K562 (cell line): ENCODE measurements around the gene TCEAL2. TPM values are rescaled to one million over a fixed set of nuclear protein-coding genes. Genes with fewer than 3 reads are reported as not detected.

Experiments
- ATAC-seq: fragments of 200-7000 bp; cut with Tn5 transposase; 3 replicates; pipeline ENCODE4 v1.9.1; 2020; ENCODE audit warnings: moderate library complexity
- BruUV-seq: library from RNA; stranded (reverse); fragments of 400-500 nt; replicated peaks from 2 replicates; lab custom pipeline; 2021; lab: Mats Ljungman, UMichigan
- CTCF ChIA-PET: fragments of 300-600 bp; formaldehyde crosslinking; extraction: SDS; loops from one replicate; lab custom pipeline; 2021; ENCODE audit warnings: low intra/inter-chr PET ratio; lab: Yijun Ruan, JAX
- POLR2A ChIA-PET: fragments of 300-600, 350-650 bp; sonication (Branson Sonifier 250); formaldehyde crosslinking; extraction: SDS; loops from one replicate; lab custom pipeline; 2021; ENCODE audit warnings: antibody characterized with exemption, inconsistent platforms; lab: Yijun Ruan, JAX
- DNase-seq, 4 experiments: peaks; one replicate each; pipeline versions ENCODE4 v3.0.0 to v3.0.0-alpha.2; 2011 to 2018; ENCODE audit warnings: low spot score in 3 of 4, mixed read lengths in 3 of 4; ENCODE audit errors: extremely low read depth in 1 of 4
- FAIRE-seq: peaks from 2 replicates; lab custom pipeline; 2011; peaks lifted over from hg19 to GRCh38; lab: Jason Lieb, UNC
- H2AFZ ChIP-seq: 2 replicates; pipeline ENCODE4 v1.6.0; 2011; ENCODE audit warnings: low read depth, low read length, control low read depth, inconsistent platforms
- H3K27ac ChIP-seq: fragments of 200-600 bp; 3 replicates; pipeline ENCODE4 v1.8.0; 2011; ENCODE audit warnings: low read depth, mild to moderate bottlenecking, control low read depth, inconsistent platforms, low read length, moderate library complexity, mixed read lengths; ENCODE audit errors: extremely low read depth
- H3K27me3 ChIP-seq, 2 experiments: fragments of 300-600 bp in 1 of 2; 2 replicates in 1 of 2; 3 replicates in 1 of 2; pipeline versions ENCODE4 v1.6.0 to v1.8.0; 2011; ENCODE audit warnings: inconsistent platforms in 2 of 2, low read length in 2 of 2, mild to moderate bottlenecking in 1 of 2, mixed read lengths in 1 of 2, moderate library complexity in 1 of 2; ENCODE audit not compliant: control insufficient read depth in 2 of 2, insufficient read depth in 2 of 2
- H3K36me3 ChIP-seq: fragments of 300-600 bp; 3 replicates; pipeline ENCODE4 v1.8.0; 2011; ENCODE audit warnings: mild to moderate bottlenecking, low read length, inconsistent platforms; ENCODE audit not compliant: control insufficient read depth, insufficient read depth
- H3K4me1 ChIP-seq, 2 experiments: fragments of 200-600 bp in 1 of 2; replicated peaks in 1 of 2; 2 replicates in 1 of 2; 3 replicates in 1 of 2; pipeline versions ENCODE4 v1.5.1 to v1.8.0; 2011; ENCODE audit warnings: inconsistent platforms in 2 of 2, low read length in 2 of 2, mild to moderate bottlenecking in 1 of 2, mixed read lengths in 1 of 2, moderate library complexity in 1 of 2; ENCODE audit not compliant: control insufficient read depth in 2 of 2, insufficient read depth in 2 of 2
- H3K4me2 ChIP-seq: 2 replicates; pipeline ENCODE4 v1.6.1; 2011; ENCODE audit warnings: low read length, control low read depth, inconsistent platforms, mixed read lengths; ENCODE audit not compliant: insufficient read depth
- H3K4me3 ChIP-seq: fragments of 200-600 bp; sonication (generic), shearing (Covaris generic); 2 replicates; pipeline ENCODE4 v1.5.1; 2016; ENCODE audit warnings: control low read depth, inconsistent platforms
- H3K79me2 ChIP-seq: fragments of 200-600 bp; 3 replicates; pipeline ENCODE4 v1.8.0; 2011; ENCODE audit warnings: low read length, inconsistent platforms; ENCODE audit not compliant: control insufficient read depth, insufficient read depth
- H3K9ac ChIP-seq, 2 experiments: 2 replicates each; pipeline versions ENCODE4 v1.6.0 to v1.6.1; 2011; ENCODE audit warnings: low read depth in 2 of 2, low read length in 2 of 2, control low read depth in 1 of 2, inconsistent platforms in 1 of 2, mild to moderate bottlenecking in 1 of 2, mixed read lengths in 1 of 2; ENCODE audit not compliant: insufficient read depth in 1 of 2
- H3K9me1 ChIP-seq: one replicate; pipeline ENCODE4 v1.6.0; 2011; ENCODE audit warnings: inconsistent platforms, mild to moderate bottlenecking, low read length, moderate library complexity; ENCODE audit not compliant: control insufficient read depth, insufficient read depth
- H3K9me3 ChIP-seq: replicated peaks from 2 replicates; pipeline ENCODE4 v1.5.1; 2011; ENCODE audit warnings: low read depth, low read length, inconsistent platforms; ENCODE audit not compliant: control insufficient read depth, insufficient read depth
- H4K20me1 ChIP-seq: replicated peaks from 2 replicates; pipeline ENCODE4 v1.6.1; 2011; ENCODE audit warnings: low read length, inconsistent platforms, mixed read lengths; ENCODE audit not compliant: control insufficient read depth, insufficient read depth
- EGR1 ChIP-seq: fragments of 450-650 bp; conservative IDR thresholded peaks from 2 replicates; pipeline ENCODE4 v1.6.1; 2017; ENCODE audit warnings: mild to moderate bottlenecking
- GATA2 ChIP-seq: sonication (generic); formaldehyde crosslinking; IDR thresholded peaks from 2 replicates; pipeline ENCODE4 v1.4.0; 2020; ENCODE audit warnings: mild to moderate bottlenecking, missing genetic modification reagents
- HDAC3 ChIP-seq: fragments of 450-650 bp; IDR thresholded peaks from 2 replicates; pipeline ENCODE4 v1.6.1; 2018; ENCODE audit warnings: borderline replicate concordance, mild to moderate bottlenecking, moderate library complexity; ENCODE audit not compliant: partially characterized antibody
- HNRNPLL ChIP-seq: fragments of 200-400 bp; formaldehyde crosslinking; IDR thresholded peaks from 2 replicates; pipeline ENCODE4 v1.6.1; 2017; ENCODE audit warnings: low read length, low read depth, mild to moderate bottlenecking; ENCODE audit not compliant: poor library complexity, severe bottlenecking
- JUN ChIP-seq, 2 experiments: sonication (generic) in 1 of 2; formaldehyde crosslinking in 1 of 2; IDR thresholded peaks; 2 replicates each; pipeline versions ENCODE4 v1.6.1 to v1.8.0; 2012 to 2022; ENCODE audit warnings: borderline replicate concordance in 2 of 2, mild to moderate bottlenecking in 2 of 2, improper control_type of control experiment in 1 of 2, low read depth in 1 of 2, low read length in 1 of 2, missing genetic modification reagents in 1 of 2
- MAFK ChIP-seq: IDR thresholded peaks from 2 replicates; pipeline ENCODE4 v1.6.1; 2011; ENCODE audit warnings: low read length, improper control_type of control experiment
- MCM5 ChIP-seq: fragments of 450-650 bp; IDR thresholded peaks from 2 replicates; pipeline ENCODE4 v1.6.1; 2016; ENCODE audit warnings: low read depth
- PHF21A ChIP-seq: fragments of 450-650 bp; IDR thresholded peaks from 2 replicates; pipeline ENCODE4 v1.6.1; 2017; ENCODE audit warnings: low read depth, borderline replicate concordance
- SUPT5H ChIP-seq: fragments of 450-650 bp; IDR thresholded peaks from 2 replicates; pipeline ENCODE4 v1.6.1; 2016
- TAF9B ChIP-seq: fragments of 450-650 bp; IDR thresholded peaks from 2 replicates; pipeline ENCODE4 v1.6.1; 2018; ENCODE audit warnings: mild to moderate bottlenecking; ENCODE audit not compliant: partially characterized antibody
- TCF15 ChIP-seq: fragments of 250-450 bp; sonication (Bioruptor Pico); IDR thresholded peaks from 2 replicates; pipeline ENCODE4 v1.8.0; 2022; ENCODE audit warnings: moderate library complexity, mild to moderate bottlenecking, inconsistent platforms
- YBX1 ChIP-seq: fragments of 450-650 bp; IDR thresholded peaks from 2 replicates; pipeline ENCODE4 v1.7.1; 2016; ENCODE audit warnings: mild to moderate bottlenecking
- ZNF41 ChIP-seq: fragments of 250-450 bp; sonication (Bioruptor Pico); conservative IDR thresholded peaks from 2 replicates; pipeline ENCODE4 v1.4.0; 2020; ENCODE audit warnings: mild to moderate bottlenecking
- ZNF589 ChIP-seq: fragments of 200-800 bp; sonication (Bioruptor generic); IDR thresholded peaks from 2 replicates; pipeline ENCODE4 v1.6.1; 2016; ENCODE audit warnings: low read depth, missing genetic modification characterization, missing compliant biosample characterization
- ZNF77 ChIP-seq: fragments of 250-450 bp; sonication (Bioruptor Pico); IDR thresholded peaks from 2 replicates; pipeline ENCODE4 v1.5.0; 2020
- ZNF778 ChIP-seq: fragments of 450-650 bp; formaldehyde crosslinking; IDR thresholded peaks from 2 replicates; pipeline ENCODE4 v1.4.0; 2020; ENCODE audit warnings: mild to moderate bottlenecking, moderate library complexity
- ZNF79 ChIP-seq: fragments of 250-450 bp; sonication (Bioruptor Pico); IDR thresholded peaks from 2 replicates; pipeline ENCODE4 v1.4.0; 2020; ENCODE audit warnings: low read depth, mild to moderate bottlenecking, moderate library complexity
- WGBS: fragments of 100-300 bp; shearing (Covaris generic); methylation state at CpG from one replicate; pipeline ENCODE4 v1.1.6; 2016; ENCODE audit warnings: low coverage, mixed read lengths; ENCODE audit not compliant: insufficient coverage; ENCODE audit errors: missing lambda C conversion rate; 5-methylcytosine and 5-hydroxymethylcytosine counted together
- in situ Hi-C: fragments of 300-500 bp; cut with MboI; formaldehyde crosslinking; loops from 4 replicates; pipeline ENCODE4 v1.15.0; 2018; ENCODE audit warnings: inconsistent platforms, mixed read lengths
- intact Hi-C: fragments of 100-400 bp; cut with micrococcal nuclease; formaldehyde crosslinking; loops from 2 replicates; pipeline ENCODE4 v1.14.2; 2022
- polyA plus RNA-seq, 8 experiments: library from polyadenylated mRNA; depleted of rRNA in 4 of 8; stranded (reverse) in 5 of 8; unstranded in 3 of 8; fragments of >200 nt; fragmentation: Nextera tagmentation in 2 of 8; fragmentation: Illumina TruSeq in 1 of 8; extraction: Ambion mirVana in 2 of 8; extraction: Trizol in 1 of 8; gene quantifications; 2 replicates each; pipeline versions ENCODE4 v1.2.1 to v1.2.3, GENCODE V29; 2011 to 2014; ENCODE audit warnings: inconsistent platforms in 1 of 8, missing spikeins in 1 of 8
- total RNA-seq, 7 experiments: library from RNA; depleted of rRNA in 6 of 7; stranded (reverse); fragments of >200 nt in 6 of 7; fragmentation: Illumina TruSeq in 2 of 7; extraction: Trizol in 2 of 7; gene quantifications; 2 replicates each; pipeline versions ENCODE4 v1.2.1 to v1.2.3, GENCODE V29; 2011 to 2021; ENCODE audit warnings: low replicate concordance in 1 of 7

TCEAL2 gene
- total and polyA plus RNA-seq, 9 of the 15 experiments (the other 6 are each of a cell fraction or from before 2014, with no cell fraction given), result not detected

DNA sequence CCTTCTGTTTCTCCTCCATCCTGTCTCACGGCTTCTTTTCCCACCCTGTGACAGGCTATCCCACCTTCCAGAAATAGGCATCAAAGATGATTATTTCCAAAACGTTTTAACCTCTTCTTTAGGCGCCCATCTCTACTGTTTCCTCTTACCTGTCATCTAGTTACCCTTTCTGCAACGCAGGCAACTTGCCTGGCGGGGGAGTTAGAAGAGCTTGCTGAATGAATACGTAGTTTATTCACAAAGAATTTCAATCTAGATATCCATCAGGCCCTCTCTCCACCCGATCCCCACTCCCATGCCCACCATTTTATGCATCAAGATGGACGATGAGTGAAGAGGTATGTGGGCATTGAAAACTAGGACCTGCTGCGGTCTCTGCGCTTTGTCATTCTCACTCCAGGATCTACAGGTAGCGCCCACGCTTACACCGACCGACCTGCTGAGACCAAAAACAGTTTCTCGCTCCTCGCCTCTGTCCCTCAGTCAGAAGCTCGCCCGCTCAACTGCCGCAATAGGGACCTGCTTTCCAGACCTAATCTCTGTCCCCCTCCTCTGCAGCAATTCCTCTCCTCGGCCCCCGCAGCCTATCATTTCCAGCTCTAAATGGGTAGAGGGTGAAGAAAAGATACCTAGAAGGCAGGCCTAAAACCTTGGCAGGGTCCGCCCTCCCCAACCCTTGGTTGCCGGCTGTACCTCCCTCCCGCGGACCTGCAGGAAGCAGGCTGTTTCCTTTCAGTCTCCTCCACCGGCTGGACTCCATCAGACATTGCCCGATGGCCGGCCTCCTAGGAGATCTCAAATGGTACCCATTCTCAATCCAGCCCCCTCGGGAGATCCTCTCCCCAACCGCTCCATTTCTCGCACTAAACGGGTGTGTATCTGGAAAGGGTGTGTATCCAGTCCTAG, 29.7 kb downstream of the TCEAL2 start:
- intact Hi-C loops, result no loop called here
- H4K20me1 ChIP-seq, result no peaks in the 10 kb centered on the region
- no peaks in the 10 kb centered on the region; a peak in 1 of 5 replicates for H3K4me1 ChIP-seq
- H3K9ac ChIP-seq, result peak overlapping the region in 1 of 2 experiments; percentile 78; a peak in 1 of 4 replicates
- H3K36me3 ChIP-seq, result no peaks in the 10 kb centered on the region
- H3K9me1 ChIP-seq, result no peaks in the 10 kb centered on the region
- ChIA-PET CTCF (no interaction called here), POLR2A (interaction anchor here (0.5 kb wide), 1 partner anchor 30 kb away, joined by 3 read pairs; no protein-coding TSS in a partner anchor)
- H3K27ac ChIP-seq, result no peak overlapping the region
- DNase-seq (no peak), FAIRE-seq (no peak), ATAC-seq (peak; percentile 58)
- TF ChIP-seq ZNF589 (CRISPR knock-in tag) (no peak), TCF15 (CRISPR knock-in tag) (no peak), SUPT5H (no peak), ZNF79 (CRISPR knock-in tag) (no peak), HNRNPLL (no peak), HDAC3 (no peak), MAFK (no peak), ZNF77 (CRISPR knock-in tag) (no peak), EGR1 (no peak), PHF21A (no peak), YBX1 (no peak), ZNF778 (CRISPR knock-in tag) (no peak), GATA2 (CRISPR knock-in tag) (no peak), MCM5 (no peak), JUN (IDR thresholded peaks at IDR 0.05; ENCODE audit: borderline replicate concordance, low read depth, low read length) (no peak), JUN (CRISPR knock-in tag; IDR thresholded peaks at IDR 0.05; ENCODE audit: borderline replicate concordance) (no peak), TAF9B (no peak), ZNF41 (CRISPR knock-in tag) (no peak)
- no peaks in the 10 kb centered on the region for H3K27me3 ChIP-seq
- no peaks in the 10 kb centered on the region for H3K79me2 ChIP-seq
- WGBS, result 4% methylated on average over 29 of the region's 32 CpGs
- BruUV-seq, result TSS peak; percentile 63
- H3K9me3 ChIP-seq, result no peaks in the 10 kb centered on the region
- peak overlapping the region; percentile 65 for H3K4me2 ChIP-seq
- in situ Hi-C loops, result loop anchor here (25.0 kb wide), 1 partner anchor 307 kb away; the partner anchor contains the start of gene TCP11X2
- H2AFZ ChIP-seq, result peak overlapping the region; percentile 59
- H3K4me3 ChIP-seq, result peak overlapping the region; percentile 38
